MV-4-11 (cell line): ENCODE data around the gene HACD1.
A peak's percentile ranks its signal among the peaks of the same experiment; 100 is the strongest.
"Not testable (repeated sequence)": the region's sequence is repeated elsewhere in the genome, so short reads cannot be mapped to it uniquely, and the experiment has no call there.

Experiments
- DNase-seq: peaks from one replicate; lab custom pipeline; 2025; lab: John Stamatoyannopoulos, UW

HACD1 gene

DNA sequence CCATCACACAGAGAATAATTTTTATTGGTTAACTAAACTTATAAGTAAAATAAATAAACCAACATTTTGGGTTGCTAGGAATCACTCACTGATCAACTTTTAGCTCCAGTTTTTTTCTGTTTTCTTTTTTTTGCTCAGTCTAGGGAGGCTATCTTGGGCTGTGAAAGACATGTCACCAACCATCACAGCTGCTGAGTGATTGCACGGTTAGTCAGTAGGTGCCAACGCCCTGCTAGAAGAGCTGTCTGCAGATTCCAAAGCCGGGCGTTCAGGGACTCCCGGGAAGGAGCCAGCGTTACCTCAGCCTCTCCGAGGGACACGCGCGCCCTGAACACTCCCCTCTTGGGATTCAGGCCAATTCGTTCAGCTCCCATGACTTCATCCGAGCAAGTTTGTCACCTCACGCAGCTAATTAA is 26.2 kb upstream of the HACD1 start:
- no peak for DNase-seq

- no peak for DNase-seq
These were observed 23.2 kb upstream of the HACD1 start for GRCh38 chr10:17640331-17640816.

GRCh38 chr10:17637869-17638268 is 20.7 kb upstream of the HACD1 start:
- DNase-seq = no peak

- DNase-seq = no peak
These were observed 16.2 kb upstream of the HACD1 start for GRCh38 chr10:17633353-17633752.

- peak; percentile 34 for DNase-seq
These were observed 15.4 kb upstream of the HACD1 start for GRCh38 chr10:17632590-17632989.

GRCh38 chr10:17626656-17627055 is 9.5 kb upstream of the HACD1 start:
- no peak for DNase-seq

DNA sequence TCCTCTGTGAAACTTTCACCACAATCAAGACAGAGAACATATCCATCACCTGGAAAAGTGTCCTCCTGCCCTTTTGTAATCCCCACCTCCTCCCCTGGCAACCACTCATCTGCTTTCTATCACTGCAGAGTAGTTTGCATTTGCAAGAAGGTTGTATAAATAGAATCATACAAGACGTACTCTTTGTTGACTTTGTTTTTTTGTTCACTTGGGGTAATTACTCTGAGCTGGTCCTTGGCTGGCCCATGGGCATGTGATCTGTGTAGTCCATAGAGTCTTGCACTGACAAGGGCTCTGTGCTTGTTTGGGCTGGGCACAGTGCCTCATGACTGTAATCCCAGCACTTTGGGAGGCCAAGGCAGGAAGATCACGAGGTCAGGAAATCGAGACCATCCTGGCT is 7.8 kb upstream of the HACD1 start:
- DNase-seq = no peak

DNA sequence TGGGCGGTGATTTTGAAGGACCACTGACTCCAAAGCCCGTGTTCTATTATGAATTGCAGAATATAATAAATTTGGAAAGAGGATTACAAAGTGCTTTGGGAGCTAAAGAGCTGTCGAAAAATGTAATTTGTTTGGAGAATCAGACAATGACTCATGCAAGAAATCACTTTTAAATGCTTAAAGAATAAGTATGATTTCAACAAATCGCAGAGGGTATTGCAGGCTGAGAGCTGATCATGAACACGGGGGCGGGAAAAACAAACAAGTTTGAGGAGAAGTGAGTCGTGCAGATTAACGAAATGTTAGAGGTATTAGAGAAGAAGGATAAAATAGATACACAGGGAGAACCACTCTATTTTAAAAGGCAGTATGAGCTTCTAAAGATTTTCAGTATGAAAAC is 4.9 kb upstream of the HACD1 start:
- DNase-seq = no peak

DNA sequence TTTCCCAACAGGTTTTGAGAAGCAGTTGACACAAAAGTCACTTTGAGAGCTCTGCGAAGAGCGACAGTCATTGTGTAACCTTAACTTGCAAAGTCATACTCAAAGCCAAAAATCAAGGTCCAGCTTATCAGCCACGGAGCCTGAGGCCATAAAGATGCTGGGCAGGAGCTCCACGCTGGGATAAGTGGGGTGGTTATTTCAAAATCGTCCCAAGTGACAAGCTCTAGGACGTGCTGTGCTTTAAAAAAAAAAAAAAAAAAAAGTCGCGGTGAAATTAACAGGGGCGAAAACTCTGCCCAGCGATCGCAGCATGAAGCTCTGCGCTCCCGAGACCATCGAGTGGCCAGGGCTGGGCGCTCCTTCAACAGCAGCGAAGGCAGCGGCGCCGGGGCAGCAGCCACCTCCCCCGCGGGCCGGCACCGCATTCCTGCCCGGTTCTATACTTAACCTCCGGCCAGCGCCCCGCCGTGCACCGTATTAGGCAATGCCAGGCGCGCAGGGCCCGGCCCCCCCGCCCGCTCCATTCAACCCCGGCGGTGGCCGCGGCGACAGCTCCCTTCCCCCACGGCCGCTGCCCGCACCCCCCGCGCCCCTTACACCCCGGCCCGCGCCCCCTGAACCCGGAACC is 657 bp downstream of the HACD1 start:
- DNase-seq = peak; percentile 30

DNA sequence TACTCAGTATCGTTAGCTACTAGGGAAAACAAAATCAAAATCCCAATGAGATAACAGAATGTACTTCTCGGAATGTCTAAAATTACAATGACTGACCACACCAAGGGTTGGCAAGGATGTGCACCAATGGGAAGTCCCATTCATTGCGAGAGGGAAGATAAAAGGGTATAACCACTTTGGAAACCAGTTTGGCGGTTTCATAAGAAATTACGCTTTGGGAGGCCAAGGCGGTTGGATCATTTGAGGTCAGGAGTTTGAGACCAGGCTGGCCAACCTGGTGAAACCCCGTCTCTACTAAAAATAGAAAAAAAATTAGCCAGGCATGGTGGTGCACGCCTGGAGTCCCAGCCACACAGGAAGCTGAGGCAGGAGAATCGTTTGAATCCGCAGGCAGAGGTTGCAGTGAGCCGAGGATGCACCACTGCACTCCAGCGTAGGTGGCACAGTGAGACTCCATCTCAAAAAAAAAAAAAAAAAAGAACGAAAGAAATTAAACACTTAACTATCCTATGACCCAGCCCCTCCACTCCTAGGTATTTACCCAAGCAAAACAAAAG is 7.6 kb downstream of the HACD1 start:
- no peak for DNase-seq

- peak; percentile 53 for DNase-seq
These were observed 9.4 kb downstream of the HACD1 start for GRCh38 chr10:17607603-17608332.

DNA sequence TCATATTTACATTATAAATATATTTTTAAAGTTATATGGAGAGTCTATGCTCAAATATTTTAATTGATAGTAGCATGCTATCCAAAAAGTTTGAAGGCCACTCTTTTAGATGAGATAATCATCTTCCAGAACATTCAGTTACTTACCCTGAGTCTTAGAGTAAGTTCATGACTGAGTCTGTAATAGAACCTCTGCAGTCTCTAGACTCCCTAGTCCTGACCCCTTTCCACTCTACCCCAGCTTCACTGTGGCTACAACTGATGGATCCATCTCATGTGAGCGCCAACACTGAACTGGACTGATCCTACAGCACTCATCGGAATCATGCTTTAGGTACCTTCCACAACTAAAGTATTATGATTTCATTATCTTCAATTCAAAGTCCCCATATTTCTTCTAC is 10.1 kb downstream of the HACD1 start:
- no peak for DNase-seq

DNA sequence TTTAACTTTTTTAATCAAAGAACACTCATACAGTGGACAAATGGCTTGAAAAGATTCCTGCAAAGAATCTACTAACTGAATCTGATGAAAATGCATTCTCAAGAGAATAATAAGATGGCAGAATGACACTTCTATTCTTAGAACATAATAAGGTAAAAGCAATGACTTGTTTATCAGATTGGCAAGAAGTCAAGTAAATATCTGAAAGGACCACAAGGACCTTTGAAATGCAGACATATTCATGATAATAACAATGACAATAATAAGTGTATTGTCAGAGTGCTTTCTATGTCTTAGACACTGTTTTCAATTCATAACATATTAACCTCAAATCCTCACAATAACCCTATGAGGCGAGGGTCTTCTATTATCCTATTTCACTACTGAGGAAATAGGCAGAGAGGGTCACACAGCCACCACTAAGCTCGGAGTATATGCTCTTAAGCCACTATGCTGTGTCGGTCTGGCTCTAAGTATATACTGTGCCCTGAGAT is 10.6 kb downstream of the HACD1 start:
- no peak for DNase-seq

DNA sequence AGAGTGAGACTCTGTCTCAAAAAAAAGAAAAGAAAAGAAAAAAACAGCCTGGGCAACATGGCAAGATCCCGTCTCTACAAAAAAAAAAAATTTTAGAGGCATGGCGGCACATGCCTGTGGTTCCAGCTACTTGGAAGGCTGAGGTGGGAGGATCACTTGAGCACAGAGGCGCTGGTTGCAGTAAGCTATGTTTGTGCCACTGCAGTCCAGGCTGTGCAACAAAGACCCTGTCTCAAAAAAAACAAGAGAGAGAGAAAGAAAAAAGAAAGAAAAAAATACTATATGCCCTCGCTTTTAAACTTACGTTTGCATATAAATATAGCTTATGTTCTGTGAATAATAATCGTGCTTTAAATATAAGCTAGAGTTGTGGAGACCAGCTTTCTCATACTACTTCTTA is 11.2 kb downstream of the HACD1 start:
- no peak for DNase-seq

GRCh38 chr10:17599089-17599488 is 18.1 kb downstream of the HACD1 start:
- DNase-seq = peak; percentile 66

- DNase-seq = no peak
These were observed 19.8 kb downstream of the HACD1 start for GRCh38 chr10:17597386-17597785.

- DNase-seq = no peak
These were observed 26.1 kb downstream of the HACD1 start for GRCh38 chr10:17590969-17591645.

GRCh38 chr10:17589316-17589715 is 27.9 kb downstream of the HACD1 start:
- DNase-seq = not testable (repeated sequence)

- no peak for DNase-seq
These were observed 28.8 kb downstream of the HACD1 start for GRCh38 chr10:17588420-17588819.

- DNase-seq = peak; percentile 40
These were observed 29.9 kb downstream of the HACD1 start for GRCh38 chr10:17587321-17587720.

GRCh38 chr10:17586821-17587234 is 30.3 kb downstream of the HACD1 start:
- DNase-seq = peak; percentile 67

GRCh38 chr10:17585016-17585415 is 32.2 kb downstream of the HACD1 start:
- DNase-seq = peak; percentile 88

GRCh38 chr10:17580885-17581284 is 36.3 kb downstream of the HACD1 start:
- DNase-seq = no peak
